Measurements from ENCODE around the gene USPL1. TPM values are rescaled to one million over a fixed set of nuclear protein-coding genes. Genes with fewer than 3 reads are reported as not detected.

Gene USPL1
- total and polyA plus RNA-seq, 2 of the 13 experiments (the other 11 are each of a cell fraction or from before 2014, with no cell fraction given): 13.7 to 15.9 TPM

GRCh38 chr13:30617315-30618185 lies at the start of gene USPL1 (continued):
- TF ChIP-seq ZNF121 (CRISPR knock-in tag; IDR thresholded peaks at IDR 0.05): no peak; the same call in 1 of the 2 replicates
- peak; percentile 93 for TF ChIP-seq GZF1 (CRISPR knock-in tag; IDR thresholded peaks at IDR 0.05)
- TF ChIP-seq GLI4 (CRISPR knock-in tag; IDR thresholded peaks at IDR 0.05; ENCODE audit: borderline replicate concordance): peak; percentile 96
- TF ChIP-seq ZNF569 (CRISPR knock-in tag; IDR thresholded peaks at IDR 0.05; ENCODE audit: borderline replicate concordance): peak; percentile 53; the same call in 1 of the 2 replicates
- TF ChIP-seq ZNF431 (CRISPR knock-in tag; IDR thresholded peaks at IDR 0.05; ENCODE audit: borderline replicate concordance, low read depth): peak; percentile 88
- peak; percentile 86 for TF ChIP-seq CREB1 (IDR thresholded peaks at IDR 0.05)
- TF ChIP-seq CREB1 (CRISPR knock-in tag; IDR thresholded peaks at IDR 0.05): peak; percentile 92
- peak; percentile 95 for TF ChIP-seq ARNT2 (CRISPR knock-in tag; IDR thresholded peaks at IDR 0.05; ENCODE audit: low read depth)
- peak; percentile 65 for TF ChIP-seq ZBTB14 (CRISPR knock-in tag; IDR thresholded peaks at IDR 0.05)
- peak; percentile 90; the same call in 1 of the 2 replicates for TF ChIP-seq KDM5A (IDR thresholded peaks at IDR 0.05; ENCODE audit: borderline replicate concordance, low read length)
- TF ChIP-seq ZBTB7B (CRISPR knock-in tag; IDR thresholded peaks at IDR 0.05): peak; percentile 88
- peak; percentile 97 for TF ChIP-seq MXI1 (IDR thresholded peaks at IDR 0.05; ENCODE audit: borderline replicate concordance, low read depth, low read length)
- TF ChIP-seq ADNP (CRISPR knock-in tag; IDR thresholded peaks at IDR 0.05): no peak
- TF ChIP-seq, protein P1, sequence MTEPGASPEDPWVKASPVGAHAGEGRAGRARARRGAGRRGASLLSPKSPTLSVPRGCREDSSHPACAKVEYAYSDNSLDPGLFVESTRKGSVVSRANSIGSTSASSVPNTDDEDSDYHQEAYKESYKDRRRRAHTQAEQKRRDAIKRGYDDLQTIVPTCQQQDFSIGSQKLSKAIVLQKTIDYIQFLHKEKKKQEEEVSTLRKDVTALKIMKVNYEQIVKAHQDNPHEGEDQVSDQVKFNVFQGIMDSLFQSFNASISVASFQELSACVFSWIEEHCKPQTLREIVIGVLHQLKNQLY (CRISPR knock-in tag; IDR thresholded peaks at IDR 0.05): peak; percentile 84; the same call in 1 of the 2 replicates
- TF ChIP-seq, protein P2, sequence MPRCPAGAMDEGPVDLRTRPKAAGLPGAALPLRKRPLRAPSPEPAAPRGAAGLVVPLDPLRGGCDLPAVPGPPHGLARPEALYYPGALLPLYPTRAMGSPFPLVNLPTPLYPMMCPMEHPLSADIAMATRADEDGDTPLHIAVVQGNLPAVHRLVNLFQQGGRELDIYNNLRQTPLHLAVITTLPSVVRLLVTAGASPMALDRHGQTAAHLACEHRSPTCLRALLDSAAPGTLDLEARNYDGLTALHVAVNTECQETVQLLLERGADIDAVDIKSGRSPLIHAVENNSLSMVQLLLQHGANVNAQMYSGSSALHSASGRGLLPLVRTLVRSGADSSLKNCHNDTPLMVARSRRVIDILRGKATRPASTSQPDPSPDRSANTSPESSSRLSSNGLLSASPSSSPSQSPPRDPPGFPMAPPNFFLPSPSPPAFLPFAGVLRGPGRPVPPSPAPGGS (CRISPR knock-in tag; IDR thresholded peaks at IDR 0.05): peak; percentile 98
- TF ChIP-seq ZNF280B (CRISPR knock-in tag; IDR thresholded peaks at IDR 0.05; ENCODE audit: borderline replicate concordance): peak; percentile 95
- no peak; the same call in 1 of the 2 replicates for TF ChIP-seq ZNF224 (CRISPR knock-in tag; IDR thresholded peaks at IDR 0.05)
- TF ChIP-seq TSC22D2 (CRISPR knock-in tag; IDR thresholded peaks at IDR 0.05; ENCODE audit: borderline replicate concordance): peak; percentile 98
- peak; percentile 88 for TF ChIP-seq JUND (CRISPR knock-in tag; IDR thresholded peaks at IDR 0.05)
- TF ChIP-seq CBX5 (CRISPR knock-in tag; IDR thresholded peaks at IDR 0.05; ENCODE audit: borderline replicate concordance): peak; percentile 100
- TF ChIP-seq CHD4 (IDR thresholded peaks at IDR 0.05; ENCODE audit: borderline replicate concordance, low read length): no peak
- TF ChIP-seq TEAD3 (CRISPR knock-in tag; optimal IDR thresholded peaks at IDR 0.05; ENCODE audit: borderline replicate concordance): peak; percentile 86
- TF ChIP-seq SMC3 (IDR thresholded peaks at IDR 0.05; ENCODE audit: low read length): no peak; the same call in 1 of the 2 replicates
- peak; percentile 95 for TF ChIP-seq ZBTB34 (CRISPR knock-in tag; IDR thresholded peaks at IDR 0.05)
